Naive B cell (primary cell): Measurements from ENCODE around the gene RIT2. TPM values are rescaled to one million over a fixed set of nuclear protein-coding genes. Genes with fewer than 3 reads are reported as not detected.

Experiments used
- ATAC-seq, 2 donors: fragments of 150-1000 bp; cut with Tn5 transposase; 2 replicates each; pipeline ENCODE4 v1.10.0; 2021; ENCODE audit warnings: low read depth in 2 of 2, mild to moderate bottlenecking in 2 of 2, moderate library complexity in 2 of 2
- DNase-seq: peaks from one replicate; pipeline ENCODE4 v3.0.0; 2022
- H3K27ac Mint-ChIP-seq, 6 donors: one replicate each; pipeline ENCODE4 v1.8.0; 2020 to 2022; ENCODE audit warnings: mild to moderate bottlenecking in 6 of 6, mixed read lengths in 6 of 6, moderate library complexity in 5 of 6, inconsistent platforms in 2 of 6
- H3K27me3 Mint-ChIP-seq, 3 donors: one replicate each; pipeline ENCODE4 v1.8.0; 2021 to 2022; ENCODE audit warnings: mixed read lengths in 3 of 3, mild to moderate bottlenecking in 1 of 3
- H3K36me3 Mint-ChIP-seq, 2 donors: one replicate each; pipeline ENCODE4 v1.8.0; 2020 to 2022; ENCODE audit warnings: mixed read lengths in 2 of 2, inconsistent platforms in 1 of 2, mild to moderate bottlenecking in 1 of 2
- H3K4me1 Mint-ChIP-seq, 3 donors: one replicate each; pipeline ENCODE4 v1.8.0; 2020 to 2022; ENCODE audit warnings: mixed read lengths in 3 of 3, inconsistent platforms in 1 of 3, mild to moderate bottlenecking in 1 of 3, moderate library complexity in 1 of 3
- H3K4me3 Mint-ChIP-seq, 8 donors: one replicate each; pipeline ENCODE4 v1.8.0; 2020 to 2022; ENCODE audit warnings: mild to moderate bottlenecking in 8 of 8, mixed read lengths in 8 of 8, moderate library complexity in 8 of 8, inconsistent platforms in 2 of 8
- H3K9me3 Mint-ChIP-seq, 7 donors: one replicate each; pipeline ENCODE4 v1.8.0; 2020 to 2022; ENCODE audit warnings: mixed read lengths in 7 of 7, mild to moderate bottlenecking in 5 of 7, inconsistent platforms in 2 of 7, moderate library complexity in 1 of 7
- polyA plus RNA-seq, 6 donors: library from polyadenylated mRNA; unstranded; fragments of 300-500 nt; fragmentation: Illumina TruSeq; gene quantifications; one replicate each; pipeline ENCODE4 v1.2.3, GENCODE V29; 2021; ENCODE audit warnings: low read depth in 6 of 6

RIT2 gene
- polyA plus RNA-seq, 6 donors from 2014 or later, result not detected

GRCh38 chr18:43073771-43074170, 41.7 kb downstream of the RIT2 start:
- no peak for ATAC-seq

GRCh38 chr18:43068781-43069180, 46.7 kb downstream of the RIT2 start:
- no peak for ATAC-seq
- Mint-ChIP-seq H3K4me3 (no peak overlapping the region), H3K27me3 (no peaks in the 10 kb centered on the region), H3K36me3 (no peaks in the 10 kb centered on the region), H3K9me3 (peaks cover 0 to 10% (median 0%) of the 10 kb centered on the region in 7 donors), H3K27ac (no peak overlapping the region), H3K4me1 (no peaks in the 10 kb centered on the region)
- DNase-seq, result no peak

More at GRCh38 chr18:43073771-43074170, 41.7 kb downstream of the RIT2 start:
- Mint-ChIP-seq H3K4me3 (peak overlapping the region in 1 of 8 donors; percentile 80), H3K9me3 (peaks cover 0 to 5% (median 0%) of the 10 kb centered on the region in 7 donors), H3K27me3 (no peaks in the 10 kb centered on the region), H3K4me1 (no peaks in the 10 kb centered on the region), H3K36me3 (no peaks in the 10 kb centered on the region), H3K27ac (no peak overlapping the region)
- DNase-seq, result no peak

- peaks cover 0 to 5% (median 0%) of the 10 kb centered on the region in 7 donors for H3K9me3 Mint-ChIP-seq
- H3K4me1 Mint-ChIP-seq, result no peaks in the 10 kb centered on the region
- ATAC-seq (no peak), DNase-seq (no peak)
- no peak overlapping the region for H3K4me3 Mint-ChIP-seq
- no peaks in the 10 kb centered on the region for H3K36me3 Mint-ChIP-seq
- H3K27ac Mint-ChIP-seq, result no peak overlapping the region
- no peaks in the 10 kb centered on the region for H3K27me3 Mint-ChIP-seq
Observed at GRCh38 chr18:43067570-43067969, 47.9 kb downstream of the RIT2 start.

DNA sequence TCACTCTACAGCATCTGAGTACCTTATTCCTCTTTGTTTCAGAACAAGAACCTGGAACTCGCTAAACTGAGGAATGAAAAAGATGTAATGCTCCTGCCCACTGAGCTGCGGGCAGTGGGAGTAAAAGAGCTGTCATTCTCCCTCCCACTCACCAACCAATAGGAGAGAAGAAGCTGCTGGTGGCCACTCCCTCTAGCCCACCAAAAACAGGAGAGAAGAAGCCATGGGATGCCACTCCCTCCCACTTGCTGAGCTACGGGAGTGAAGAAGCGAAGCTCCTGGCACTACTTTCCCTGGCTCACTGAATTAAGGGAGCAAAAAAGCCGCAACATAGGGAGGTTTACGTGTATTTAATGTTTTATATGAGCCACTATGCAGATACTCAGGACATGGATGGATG, 53.7 kb downstream of the RIT2 start:
- no peak for DNase-seq
- H3K4me3 Mint-ChIP-seq, result no peak overlapping the region
- peaks cover 0 to 9% (median 2%) of the 10 kb centered on the region in 7 donors for H3K9me3 Mint-ChIP-seq
- no peak overlapping the region for H3K27ac Mint-ChIP-seq
- no peak for ATAC-seq
- H3K36me3 Mint-ChIP-seq, result no peaks in the 10 kb centered on the region
- no peaks in the 10 kb centered on the region for H3K4me1 Mint-ChIP-seq
- H3K27me3 Mint-ChIP-seq, result no peaks in the 10 kb centered on the region

GRCh38 chr18:43061318-43061717, 54.2 kb downstream of the RIT2 start:
- Mint-ChIP-seq H3K9me3 (peaks cover 0 to 9% (median 0%) of the 10 kb centered on the region in 7 donors), H3K36me3 (no peaks in the 10 kb centered on the region), H3K27ac (no peak overlapping the region), H3K4me1 (no peaks in the 10 kb centered on the region), H3K4me3 (no peak overlapping the region), H3K27me3 (no peaks in the 10 kb centered on the region)
- DNase-seq, result no peak
- ATAC-seq, result no peak

GRCh38 chr18:43060020-43060419, 55.5 kb downstream of the RIT2 start:
- Mint-ChIP-seq H3K4me3 (no peak overlapping the region), H3K4me1 (no peaks in the 10 kb centered on the region), H3K27ac (no peak overlapping the region), H3K27me3 (no peaks in the 10 kb centered on the region), H3K9me3 (peaks cover 0 to 9% (median 2%) of the 10 kb centered on the region in 7 donors), H3K36me3 (no peaks in the 10 kb centered on the region)
- no peak for DNase-seq
- ATAC-seq, result no peak

DNA sequence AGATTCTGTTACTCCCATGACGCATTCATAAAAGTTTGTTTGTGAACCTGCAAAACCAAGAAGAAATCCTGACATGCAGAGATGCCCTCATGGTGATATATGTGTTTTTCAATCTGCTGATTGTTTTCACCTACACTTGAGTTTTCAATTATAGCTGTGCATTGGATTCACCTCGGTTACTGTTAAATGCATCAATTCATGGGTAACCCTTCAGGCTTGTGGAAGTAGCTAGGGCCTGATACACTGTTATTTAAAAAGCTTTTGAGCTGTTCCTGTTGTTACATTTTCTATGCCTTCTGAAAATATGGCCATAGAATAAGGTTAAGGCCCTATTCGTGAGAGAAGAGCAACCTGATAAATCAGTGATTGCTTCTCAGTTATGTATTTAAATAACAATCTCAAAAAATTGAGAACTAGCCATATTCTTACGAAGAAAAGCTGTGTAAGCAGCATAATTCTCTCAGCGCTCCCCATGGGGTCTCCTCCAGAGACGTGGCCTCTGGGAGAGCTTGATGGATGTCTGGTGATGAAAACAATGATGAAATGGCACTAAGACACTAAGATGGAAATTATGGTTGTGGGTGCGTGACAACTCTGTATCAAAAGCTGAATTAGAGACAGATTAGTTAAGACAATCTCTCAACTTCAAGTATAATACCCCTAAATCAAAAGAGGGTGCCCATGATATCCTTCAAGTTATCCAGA, 60.5 kb downstream of the RIT2 start:
- no peaks in the 10 kb centered on the region for H3K36me3 Mint-ChIP-seq
- H3K4me3 Mint-ChIP-seq, result no peak overlapping the region
- H3K27me3 Mint-ChIP-seq, result no peaks in the 10 kb centered on the region
- no peak for DNase-seq
- peaks cover 0 to 4% (median 0%) of the 10 kb centered on the region in 7 donors for H3K9me3 Mint-ChIP-seq
- no peak overlapping the region for H3K27ac Mint-ChIP-seq
- H3K4me1 Mint-ChIP-seq, result no peaks in the 10 kb centered on the region
- ATAC-seq, result no peak

- DNase-seq (no peak), ATAC-seq (no peak)
- no peak overlapping the region for H3K4me3 Mint-ChIP-seq
- no peak overlapping the region for H3K27ac Mint-ChIP-seq
- no peaks in the 10 kb centered on the region for H3K27me3 Mint-ChIP-seq
- H3K9me3 Mint-ChIP-seq, result peaks cover 0 to 4% (median 0%) of the 10 kb centered on the region in 7 donors
- no peaks in the 10 kb centered on the region for H3K36me3 Mint-ChIP-seq
- no peaks in the 10 kb centered on the region for H3K4me1 Mint-ChIP-seq
Observed at GRCh38 chr18:43049021-43049420, 66.5 kb downstream of the RIT2 start.

DNA sequence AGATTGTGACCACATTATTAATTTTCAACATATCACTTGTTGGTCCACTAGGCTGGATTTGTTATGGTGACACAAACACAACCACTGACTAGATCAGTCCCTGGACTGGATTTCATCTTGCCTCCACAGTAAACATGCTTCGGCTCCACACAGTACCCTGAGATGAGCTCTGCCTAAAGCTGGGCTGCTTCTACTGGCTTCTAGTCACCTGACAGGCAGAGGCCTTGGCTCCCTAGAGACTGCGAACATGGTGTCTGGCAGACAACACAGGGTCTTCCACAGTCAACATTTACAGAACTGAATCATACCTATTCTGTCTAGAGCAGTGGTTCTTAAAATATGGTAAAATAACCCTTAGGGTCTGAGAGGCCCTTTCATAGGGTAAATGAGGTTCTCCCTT, 69.2 kb downstream of the RIT2 start:
- Mint-ChIP-seq H3K27me3 (no peaks in the 10 kb centered on the region), H3K4me3 (no peak overlapping the region), H3K27ac (no peak overlapping the region), H3K9me3 (peaks cover 0 to 2% (median 0%) of the 10 kb centered on the region in 7 donors), H3K36me3 (no peaks in the 10 kb centered on the region), H3K4me1 (no peaks in the 10 kb centered on the region)
- ATAC-seq (no peak), DNase-seq (no peak)

DNA sequence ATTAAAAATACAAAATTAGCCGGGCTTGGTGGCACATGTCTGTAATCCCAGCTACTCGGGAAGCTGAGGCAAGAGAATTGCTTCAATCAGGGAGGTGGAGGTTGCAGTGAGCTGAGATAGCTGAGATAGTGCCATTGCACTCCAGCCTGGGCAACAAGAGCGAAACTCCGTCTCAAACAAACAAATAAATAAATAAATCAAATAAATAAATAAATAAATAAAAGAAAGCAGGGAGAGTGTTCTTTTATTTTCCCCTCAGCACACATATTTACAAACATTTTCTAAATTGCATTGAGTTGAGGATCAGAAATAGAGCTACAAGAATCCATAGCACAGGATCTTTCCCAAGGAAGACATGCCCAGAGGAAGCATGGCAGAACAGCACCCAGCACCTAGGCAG, 71.9 kb downstream of the RIT2 start:
- Mint-ChIP-seq H3K4me3 (no peak overlapping the region), H3K4me1 (no peaks in the 10 kb centered on the region), H3K36me3 (no peaks in the 10 kb centered on the region), H3K27me3 (no peaks in the 10 kb centered on the region), H3K27ac (no peak overlapping the region), H3K9me3 (peaks cover 0 to 2% (median 0%) of the 10 kb centered on the region in 7 donors)
- no peak for DNase-seq
- ATAC-seq, result no peak

- Mint-ChIP-seq H3K9me3 (peaks cover 0 to 2% (median 0%) of the 10 kb centered on the region in 7 donors), H3K27me3 (no peaks in the 10 kb centered on the region), H3K36me3 (no peaks in the 10 kb centered on the region), H3K4me1 (no peaks in the 10 kb centered on the region), H3K4me3 (no peak overlapping the region), H3K27ac (peak overlapping the region in 1 of 6 donors; percentile 16)
- ATAC-seq (no peak), DNase-seq (no peak)
Observed at GRCh38 chr18:43040281-43040680, 75.2 kb downstream of the RIT2 start.

DNA sequence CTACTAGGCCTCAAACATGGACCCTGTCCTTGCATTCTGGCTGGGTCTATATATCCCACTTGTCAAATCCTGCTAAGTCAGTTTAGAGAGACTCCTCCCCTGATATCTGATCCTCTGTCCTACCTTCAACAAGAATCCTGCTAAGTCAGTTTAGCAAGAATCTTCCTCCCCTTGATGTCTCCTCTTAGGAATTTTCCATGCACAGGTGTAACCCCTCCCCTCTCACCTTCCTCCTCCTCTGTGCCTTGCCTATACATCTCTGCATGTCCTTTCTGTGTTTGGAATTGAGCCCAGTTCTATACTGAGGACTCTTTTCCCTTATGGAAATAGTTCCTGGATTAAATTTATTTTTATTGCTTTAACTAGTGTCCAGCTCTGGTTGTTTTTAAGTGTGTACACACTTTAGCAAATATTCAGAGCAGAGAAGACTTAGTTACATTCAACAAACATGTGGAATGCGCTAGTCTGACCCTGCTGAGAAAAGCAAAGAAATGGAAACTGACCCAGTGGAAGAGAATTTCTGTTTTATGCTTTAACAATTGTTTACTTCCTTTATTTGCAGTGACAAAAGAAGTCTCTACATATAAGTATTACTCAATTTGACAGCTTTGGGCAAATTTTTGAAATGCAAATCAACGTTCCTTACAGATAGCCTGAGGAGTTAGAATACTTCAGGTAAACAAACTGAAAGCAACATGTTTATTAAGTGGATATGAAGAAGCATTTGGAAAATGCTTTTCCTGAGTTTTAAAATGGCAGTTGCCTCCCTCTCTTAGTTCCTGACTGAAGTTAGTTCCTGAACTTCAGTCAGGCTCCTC, 80.6 kb downstream of the RIT2 start:
- H3K4me1 Mint-ChIP-seq, result no peaks in the 10 kb centered on the region
- no peaks in the 10 kb centered on the region for H3K36me3 Mint-ChIP-seq
- no peaks in the 10 kb centered on the region for H3K27me3 Mint-ChIP-seq
- ATAC-seq, result no peak
- peaks cover 0 to 2% (median 0%) of the 10 kb centered on the region in 7 donors for H3K9me3 Mint-ChIP-seq
- DNase-seq, result no peak
- no peak overlapping the region for H3K4me3 Mint-ChIP-seq
- H3K27ac Mint-ChIP-seq, result no peak overlapping the region

DNA sequence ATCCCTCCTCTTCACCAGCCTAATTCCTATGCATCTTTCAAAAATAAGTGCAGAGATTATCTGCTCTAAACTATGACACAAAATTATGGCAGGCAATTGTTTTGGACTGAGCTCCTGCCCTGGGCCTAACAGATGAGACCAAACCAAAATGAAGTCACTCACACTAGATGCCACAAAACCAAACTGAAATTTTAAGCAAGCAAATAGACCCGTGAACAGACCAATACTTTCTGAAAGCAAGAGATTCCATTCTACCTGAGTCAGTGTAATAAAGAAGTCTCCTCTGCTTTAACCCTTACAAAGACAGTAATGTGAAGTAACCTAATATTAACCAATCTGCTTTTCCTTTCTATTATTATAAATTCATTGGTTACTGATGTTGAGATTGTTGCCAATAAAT, 84.3 kb downstream of the RIT2 start:
- Mint-ChIP-seq H3K27ac (no peak overlapping the region), H3K9me3 (peaks cover 0 to 2% (median 0%) of the 10 kb centered on the region in 7 donors), H3K27me3 (no peaks in the 10 kb centered on the region), H3K36me3 (no peaks in the 10 kb centered on the region), H3K4me1 (no peaks in the 10 kb centered on the region), H3K4me3 (peak overlapping the region in 1 of 8 donors; percentile 10)
- DNase-seq (no peak), ATAC-seq (no peak)

- ATAC-seq, result no peak
- H3K4me3 Mint-ChIP-seq, result no peak overlapping the region
- H3K36me3 Mint-ChIP-seq, result no peaks in the 10 kb centered on the region
- no peak overlapping the region for H3K27ac Mint-ChIP-seq
- no peaks in the 10 kb centered on the region for H3K9me3 Mint-ChIP-seq
- no peaks in the 10 kb centered on the region for H3K27me3 Mint-ChIP-seq
- DNase-seq, result no peak
- no peaks in the 10 kb centered on the region for H3K4me1 Mint-ChIP-seq
Observed at GRCh38 chr18:43029414-43029813, 86.1 kb downstream of the RIT2 start.
